ENCODE data around the gene POU2F2. TPM values are rescaled to one million over a fixed set of nuclear protein-coding genes. Genes with fewer than 3 reads are reported as not detected.
"Not testable (repeated sequence)": the region's sequence is repeated elsewhere in the genome, so short reads cannot be mapped to it uniquely, and the experiment has no call there.

Gene POU2F2
- total RNA-seq, 1 donor from 2014 or later, result 6.1 TPM

- intact Hi-C loops (cut with DNase I), result no loop called here
- ATAC-seq (peak; percentile 36), DNase-seq (no peak)
- Histone ChIP-seq H3K9me3 (no peaks in the 10 kb centered on the region), H3K4me3 (peak overlapping the region; percentile 25), H3K27me3 (no peaks in the 10 kb centered on the region), H3K36me3 (no peaks in the 10 kb centered on the region), H3K4me1 (no peaks in the 10 kb centered on the region), H3K27ac (no peak overlapping the region)
- TF ChIP-seq CTCF (IDR thresholded peaks at IDR 0.05), result no peak
These were observed 83.3 kb downstream of the POU2F2 start for GRCh38 chr19:42048992-42049391.

- Histone ChIP-seq H3K4me1 (no peaks in the 10 kb centered on the region), H3K4me3 (no peak overlapping the region), H3K27ac (no peak overlapping the region), H3K27me3 (no peaks in the 10 kb centered on the region), H3K9me3 (no peaks in the 10 kb centered on the region), H3K36me3 (no peaks in the 10 kb centered on the region)
- intact Hi-C loops (cut with DNase I), result no loop called here
- ATAC-seq (no peak), DNase-seq (no peak)
- TF ChIP-seq CTCF (IDR thresholded peaks at IDR 0.05), result no peak
These were observed 86.7 kb downstream of the POU2F2 start for GRCh38 chr19:42045575-42045974.

GRCh38 chr19:42042455-42043170, 89.6 kb downstream of the POU2F2 start:
- intact Hi-C loops (cut with DNase I), result no loop called here
- H3K36me3 ChIP-seq, result no peaks in the 10 kb centered on the region
- DNase-seq, result no peak

GRCh38 chr19:42040491-42040890, 91.8 kb downstream of the POU2F2 start:
- intact Hi-C loops (cut with DNase I); H3K4me1 ChIP-seq; H3K27ac ChIP-seq; H3K4me3 ChIP-seq; H3K27me3 ChIP-seq; H3K9me3 ChIP-seq; H3K36me3 ChIP-seq; DNase-seq; ATAC-seq: not testable (repeated sequence)

More at GRCh38 chr19:42042455-42043170, 89.6 kb downstream of the POU2F2 start:
- Histone ChIP-seq H3K4me3 (no peak overlapping the region), H3K27me3 (no peaks in the 10 kb centered on the region), H3K4me1 (no peaks in the 10 kb centered on the region), H3K9me3 (no peaks in the 10 kb centered on the region), H3K27ac (no peak overlapping the region)
- ATAC-seq, result peak; percentile 11
- TF ChIP-seq CTCF (IDR thresholded peaks at IDR 0.05), result no peak

GRCh38 chr19:42040031-42040430, 92.2 kb downstream of the POU2F2 start:
- Histone ChIP-seq H3K27ac (no peak overlapping the region), H3K4me3 (no peak overlapping the region), H3K27me3 (no peaks in the 10 kb centered on the region), H3K9me3 (no peaks in the 10 kb centered on the region), H3K36me3 (no peaks in the 10 kb centered on the region), H3K4me1 (no peaks in the 10 kb centered on the region)
- intact Hi-C loops (cut with DNase I), result no loop called here
- no peak for TF ChIP-seq CTCF (IDR thresholded peaks at IDR 0.05)
- no peak for ATAC-seq
- no peak for DNase-seq

GRCh38 chr19:42038666-42039065, 93.6 kb downstream of the POU2F2 start:
- H3K4me3 ChIP-seq, result no peak overlapping the region
- H3K9me3 ChIP-seq, result no peaks in the 10 kb centered on the region
- ATAC-seq (no peak), DNase-seq (no peak)
- intact Hi-C loops (cut with DNase I), result no loop called here
- H3K36me3 ChIP-seq, result no peaks in the 10 kb centered on the region
- no peaks in the 10 kb centered on the region for H3K27me3 ChIP-seq
- no peaks in the 10 kb centered on the region for H3K4me1 ChIP-seq
- no peak for TF ChIP-seq CTCF (IDR thresholded peaks at IDR 0.05)
- no peak overlapping the region for H3K27ac ChIP-seq
